ENCODE measurements around the gene LECT2. TPM values are rescaled to one million over a fixed set of nuclear protein-coding genes. Genes with fewer than 3 reads are reported as not detected.

Gene LECT2
- total RNA-seq, 4 donors from 2014 or later = not detected

- 92% methylated on average over 3 of the region's 3 CpGs for WGBS
Measured at GRCh38 chr5:135965504-135965903, 10.7 kb upstream of the LECT2 start.

GRCh38 chr5:135964670-135965320 is 10.0 kb upstream of the LECT2 start:
- 40% methylated on average over 1 of the region's 1 CpG for WGBS
- Histone ChIP-seq H3K27me3 (no peaks in the 10 kb centered on the region), H3K4me3 (no peak overlapping the region), H3K4me1 (peaks cover 0 to 7% (median 5%) of the 10 kb centered on the region in 4 donors), H3K27ac (replicated peaks in 1 of 4) (no peak overlapping the region), H3K9me3 (no peaks in the 10 kb centered on the region), H3K36me3 (no peaks in the 10 kb centered on the region)
- TF ChIP-seq EP300 (IDR thresholded peaks at IDR 0.05) (no peak), POLR2AphosphoS5 (IDR thresholded peaks at IDR 0.05) (no peak), POLR2A (IDR thresholded peaks at IDR 0.05; ENCODE audit: low read depth) (no peak), CTCF (IDR thresholded peaks at IDR 0.05) (no peak)
- DNase-seq (ENCODE audit: extremely low spot score) = no peak
- intact Hi-C loops (cut with DNase I) = no loop called here

More at GRCh38 chr5:135965504-135965903, 10.7 kb upstream of the LECT2 start:
- H3K4me3 ChIP-seq = no peak overlapping the region
- intact Hi-C loops (cut with DNase I) = no loop called here
- H3K36me3 ChIP-seq = no peaks in the 10 kb centered on the region
- H3K27ac ChIP-seq (replicated peaks in 1 of 4) = no peak overlapping the region
- H3K9me3 ChIP-seq = no peaks in the 10 kb centered on the region
- no peaks in the 10 kb centered on the region for H3K27me3 ChIP-seq
- no peak for TF ChIP-seq POLR2A (IDR thresholded peaks at IDR 0.05; ENCODE audit: low read depth)
- no peak for TF ChIP-seq EP300 (IDR thresholded peaks at IDR 0.05)
- peaks cover 0 to 7% (median 5%) of the 10 kb centered on the region in 4 donors for H3K4me1 ChIP-seq
- no peak for DNase-seq (ENCODE audit: extremely low spot score)

- no peak for DNase-seq (ENCODE audit: extremely low spot score)
- Histone ChIP-seq H3K27me3 (no peaks in the 10 kb centered on the region), H3K9me3 (no peaks in the 10 kb centered on the region), H3K4me3 (no peak overlapping the region), H3K4me1 (no peaks in the 10 kb centered on the region), H3K36me3 (no peaks in the 10 kb centered on the region), H3K27ac (replicated peaks in 1 of 4) (no peak overlapping the region)
- WGBS = 82% methylated on average over 4 of the region's 4 CpGs
- intact Hi-C loops (cut with DNase I) = no loop called here
- TF ChIP-seq POLR2AphosphoS5 (IDR thresholded peaks at IDR 0.05) (no peak), POLR2A (IDR thresholded peaks at IDR 0.05; ENCODE audit: low read depth) (no peak), CTCF (IDR thresholded peaks at IDR 0.05) (no peak), EP300 (IDR thresholded peaks at IDR 0.05) (no peak)
Measured at GRCh38 chr5:135955525-135955924, 742 bp upstream of the LECT2 start.

- 91% methylated on average over 2 of the region's 2 CpGs for WGBS
- TF ChIP-seq POLR2AphosphoS5 (IDR thresholded peaks at IDR 0.05) (no peak), CTCF (IDR thresholded peaks at IDR 0.05) (no peak), POLR2A (IDR thresholded peaks at IDR 0.05; ENCODE audit: low read depth) (no peak)
- Histone ChIP-seq H3K27me3 (no peaks in the 10 kb centered on the region), H3K4me3 (no peak overlapping the region), H3K9me3 (no peaks in the 10 kb centered on the region), H3K36me3 (no peaks in the 10 kb centered on the region), H3K4me1 (no peaks in the 10 kb centered on the region), H3K27ac (replicated peaks in 1 of 4) (no peak overlapping the region)
- intact Hi-C loops (cut with DNase I) = no loop called here
- DNase-seq (ENCODE audit: extremely low spot score) = no peak
Measured at GRCh38 chr5:135953850-135954249, 933 bp downstream of the LECT2 start.

- DNase-seq (ENCODE audit: extremely low spot score) = no peak
- Histone ChIP-seq H3K9me3 (no peaks in the 10 kb centered on the region), H3K4me1 (no peaks in the 10 kb centered on the region), H3K27ac (replicated peaks in 1 of 4) (no peak overlapping the region), H3K36me3 (no peaks in the 10 kb centered on the region), H3K4me3 (no peak overlapping the region), H3K27me3 (no peaks in the 10 kb centered on the region)
- intact Hi-C loops (cut with DNase I) = no loop called here
- TF ChIP-seq POLR2A (IDR thresholded peaks at IDR 0.05; ENCODE audit: low read depth) (no peak), POLR2AphosphoS5 (IDR thresholded peaks at IDR 0.05) (no peak), EP300 (IDR thresholded peaks at IDR 0.05) (no peak), CTCF (IDR thresholded peaks at IDR 0.05) (no peak)
- WGBS = 89% methylated on average over 4 of the region's 4 CpGs
Measured at GRCh38 chr5:135952683-135953082, 2.1 kb downstream of the LECT2 start.
